PC-3 (cell line): ENCODE data around the gene N4BP3. TPM values are rescaled to one million over a fixed set of nuclear protein-coding genes. Genes with fewer than 3 reads are reported as not detected.

Experiments used
- ATAC-seq: fragments of 200-7000 bp; cut with Tn5 transposase; 2 replicates; pipeline ENCODE4 v1.9.1; 2020; ENCODE audit warnings: mild to moderate bottlenecking, moderate library complexity
- BruUV-seq: library from RNA; stranded (reverse); fragments of 400-500 nt; replicated peaks from 2 replicates; lab custom pipeline; 2021; lab: Mats Ljungman, UMichigan
- CTCF ChIA-PET: fragments of 300-600 bp; sonication (Branson Sonifier 250); formaldehyde crosslinking; loops from one replicate; lab custom pipeline; 2022; ENCODE audit warnings: antibody characterized with exemption; lab: Charles Lee
- POLR2A ChIA-PET: fragments of 300-600 bp; sonication (Branson Sonifier 250); formaldehyde crosslinking; loops from one replicate; lab custom pipeline; 2022; ENCODE audit warnings: antibody characterized with exemption; ENCODE audit not compliant: unreplicated experiment; lab: Charles Lee
- DNase-seq: peaks from one replicate; pipeline ENCODE4 v3.0.0-alpha.2; 2015
- H2AFZ ChIP-seq: fragments of 300-600 bp; sonication (generic); 2 replicates; pipeline ENCODE4 v1.6.0; 2016; ENCODE audit warnings: antibody characterized with exemption, low read length
- H3F3A ChIP-seq: fragments of 300-600 bp; sonication (generic); one replicate; pipeline ENCODE4 v1.6.0; 2017; ENCODE audit warnings: antibody characterized with exemption, low read length, control low read depth, mild to moderate bottlenecking; ENCODE audit not compliant: unreplicated experiment
- H3K27ac ChIP-seq: fragments of 300-600 bp; sonication (generic); 2 replicates; pipeline ENCODE4 v1.5.1; 2016; ENCODE audit warnings: mild to moderate bottlenecking, low read length
- H3K27me3 ChIP-seq: fragments of 300-600 bp; sonication (generic); 2 replicates; pipeline ENCODE4 v1.6.1; 2016; ENCODE audit warnings: low read length, mixed read lengths
- H3K36me3 ChIP-seq: fragments of 300-600 bp; sonication (generic); 2 replicates; pipeline ENCODE4 v1.6.1; 2016; ENCODE audit warnings: low read depth, mixed run types, low read length, mixed read lengths
- H3K4me1 ChIP-seq: fragments of 300-600 bp; sonication (generic); 2 replicates; pipeline ENCODE4 v1.5.1; 2016; ENCODE audit warnings: low read length; ENCODE audit not compliant: insufficient read depth
- H3K4me2 ChIP-seq: fragments of 300-600 bp; sonication (generic); 2 replicates; pipeline ENCODE4 v1.6.0; 2016; ENCODE audit warnings: low read length
- H3K4me3 ChIP-seq: fragments of 300-600 bp; sonication (generic); 2 replicates; pipeline ENCODE4 v1.5.1; 2016; ENCODE audit warnings: mild to moderate bottlenecking, low read length, mixed read lengths
- H3K79me2 ChIP-seq: fragments of 300-600 bp; sonication (generic); 2 replicates; pipeline ENCODE4 v1.6.1; 2017; ENCODE audit warnings: low read length, mixed read lengths
- H3K9ac ChIP-seq: fragments of 300-600 bp; sonication (generic); 2 replicates; pipeline ENCODE4 v1.6.0; 2016; ENCODE audit warnings: mild to moderate bottlenecking, low read length
- H3K9me2 ChIP-seq: fragments of 300-600 bp; sonication (generic); replicated peaks from 2 replicates; pipeline ENCODE4 v1.6.1; 2016; ENCODE audit warnings: mixed run types, low read length, mixed read lengths
- H3K9me3 ChIP-seq: fragments of 300-600 bp; sonication (generic); 2 replicates; pipeline ENCODE4 v1.6.1; 2016; ENCODE audit warnings: low read length, mixed read lengths
- H4K20me1 ChIP-seq: fragments of 300-600 bp; sonication (generic); 2 replicates; pipeline ENCODE4 v1.6.1; 2016; ENCODE audit warnings: low read length, mixed read lengths
- CTCF ChIP-seq: fragments of 300-600 bp; sonication (generic); conservative IDR thresholded peaks from 2 replicates; pipeline ENCODE4 v1.5.1; 2017; ENCODE audit warnings: antibody characterized with exemption, low read depth, mild to moderate bottlenecking, low read length
- EZH2 ChIP-seq: fragments of 300-600 bp; sonication (generic); IDR thresholded peaks from one replicate; pipeline ENCODE4 v1.6.1; 2017; ENCODE audit warnings: antibody characterized with exemption, mild to moderate bottlenecking, low read length; ENCODE audit not compliant: unreplicated experiment
- EZH2phosphoT487 ChIP-seq: fragments of 300-600 bp; sonication (generic); IDR thresholded peaks from 2 replicates; pipeline ENCODE4 v1.6.1; 2018; ENCODE audit warnings: mild to moderate bottlenecking, antibody characterized with exemption, low read length, borderline replicate concordance
- intact Hi-C: fragments of 100-400 bp; cut with micrococcal nuclease; formaldehyde crosslinking; loops from 2 replicates; pipeline ENCODE4 v1.9.0; 2023
- total RNA-seq: library from RNA; depleted of rRNA; stranded (reverse); fragments of >200 nt; gene quantifications from 2 replicates; pipeline ENCODE4 v1.2.3, GENCODE V29; 2014

N4BP3 gene
- total RNA-seq, 1 experiment from 2014 or later = 0.36 TPM

- no peaks in the 10 kb centered on the region for H3K9me2 ChIP-seq
- DNase-seq (peak; percentile 59), ATAC-seq (no peak)
- H4K20me1 ChIP-seq = no peaks in the 10 kb centered on the region
- POLR2A ChIA-PET = no interaction called here
- peaks cover 15% of the 10 kb centered on the region for H3K27me3 ChIP-seq
- peaks cover 5% of the 10 kb centered on the region for H3F3A ChIP-seq
- intact Hi-C loops = no loop called here
- no peaks in the 10 kb centered on the region for H3K36me3 ChIP-seq
- H3K4me3 ChIP-seq = no peak overlapping the region
- no peak overlapping the region for H2AFZ ChIP-seq
- H3K4me2 ChIP-seq = no peak overlapping the region
- CTCF ChIA-PET = no interaction called here
- H3K27ac ChIP-seq = no peak overlapping the region
- H3K79me2 ChIP-seq = no peaks in the 10 kb centered on the region
- no peak overlapping the region for H3K9ac ChIP-seq
- TF ChIP-seq EZH2 = no peak
- no peak for TF ChIP-seq CTCF
- no peak for TF ChIP-seq EZH2phosphoT487
- peaks cover 22% of the 10 kb centered on the region for H3K4me1 ChIP-seq
- H3K9me3 ChIP-seq = no peaks in the 10 kb centered on the region
- BruUV-seq = no TSS peak
Observed at GRCh38 chr5:178080618-178081410, 32.5 kb upstream of the N4BP3 start.

- Histone ChIP-seq H3K4me2 (no peak overlapping the region), H4K20me1 (no peaks in the 10 kb centered on the region), H3K36me3 (no peaks in the 10 kb centered on the region), H3K9ac (no peak overlapping the region), H3F3A (peaks cover 5% of the 10 kb centered on the region), H3K27me3 (peaks cover 15% of the 10 kb centered on the region), H3K4me1 (peaks cover 22% of the 10 kb centered on the region), H3K4me3 (no peak overlapping the region), H3K27ac (no peak overlapping the region), H3K9me3 (no peaks in the 10 kb centered on the region), H2AFZ (no peak overlapping the region), H3K79me2 (no peaks in the 10 kb centered on the region), H3K9me2 (no peaks in the 10 kb centered on the region)
- intact Hi-C loops = no loop called here
- DNase-seq = no peak
- BruUV-seq = no TSS peak
- TF ChIP-seq CTCF (no peak), EZH2phosphoT487 (no peak), EZH2 (no peak)
- no peak for ATAC-seq
- ChIA-PET POLR2A (no interaction called here), CTCF (no interaction called here)
Observed at GRCh38 chr5:178081571-178082243, 31.6 kb upstream of the N4BP3 start.
